Measurements from ENCODE around the gene ZDHHC17. TPM values are rescaled to one million over a fixed set of nuclear protein-coding genes. Genes with fewer than 3 reads are reported as not detected.

ZDHHC17 gene
- total RNA-seq, 2 donors from 2014 or later: 24.2 to 29.0 TPM

GRCh38 chr12:76804435-76804976 is 40.6 kb downstream of the ZDHHC17 start:
- ATAC-seq (no peak), DNase-seq (no peak)
- intact Hi-C loops (cut with DNase I): no loop called here

- peak in 1 of 2 donors; percentile 41 for ATAC-seq
These were observed 46.9 kb downstream of the ZDHHC17 start for GRCh38 chr12:76810671-76811419.

GRCh38 chr12:76811976-76812375 is 48.1 kb downstream of the ZDHHC17 start:
- no peak for ATAC-seq
- DNase-seq: no peak
- intact Hi-C loops (cut with DNase I): no loop called here

More at GRCh38 chr12:76810671-76811419, 46.9 kb downstream of the ZDHHC17 start:
- no peak for DNase-seq
- intact Hi-C loops (cut with DNase I): no loop called here

- no peak for ATAC-seq
- no peak for DNase-seq
- intact Hi-C loops (cut with DNase I): no loop called here
These were observed 49.4 kb downstream of the ZDHHC17 start for GRCh38 chr12:76813265-76813664.

GRCh38 chr12:76813972-76814371 is 50.1 kb downstream of the ZDHHC17 start:
- no peak for ATAC-seq
- no peak for DNase-seq
- intact Hi-C loops (cut with DNase I): no loop called here

- DNase-seq (no peak), ATAC-seq (peak in 1 of 2 donors; percentile 37)
- intact Hi-C loops (cut with DNase I): no loop called here
These were observed 57.1 kb downstream of the ZDHHC17 start for GRCh38 chr12:76820888-76821482.

GRCh38 chr12:76830436-76830835 is 66.5 kb downstream of the ZDHHC17 start:
- ATAC-seq: no peak
- DNase-seq: no peak
- intact Hi-C loops (cut with DNase I): no loop called here

- DNase-seq (no peak), ATAC-seq (no peak)
- intact Hi-C loops (cut with DNase I): no loop called here
These were observed 72.7 kb downstream of the ZDHHC17 start for GRCh38 chr12:76836633-76837032.

- no peak for DNase-seq
- ATAC-seq: no peak
- intact Hi-C loops (cut with DNase I): no loop called here
These were observed 83.3 kb downstream of the ZDHHC17 start for GRCh38 chr12:76847260-76847659.

GRCh38 chr12:76848132-76848531 is 84.2 kb downstream of the ZDHHC17 start:
- no peak for DNase-seq
- intact Hi-C loops (cut with DNase I): no loop called here
- ATAC-seq: no peak

GRCh38 chr12:76852106-76852505 is 88.2 kb downstream of the ZDHHC17 start:
- ATAC-seq (no peak), DNase-seq (no peak)
- intact Hi-C loops (cut with DNase I): no loop called here

- DNase-seq (no peak), ATAC-seq (no peak)
- intact Hi-C loops (cut with DNase I): no loop called here
These were observed 91.4 kb downstream of the ZDHHC17 start for GRCh38 chr12:76855271-76855670.

- ATAC-seq (no peak), DNase-seq (no peak)
- intact Hi-C loops (cut with DNase I): no loop called here
These were observed 92.2 kb downstream of the ZDHHC17 start for GRCh38 chr12:76856018-76856644.

GRCh38 chr12:76859611-76860010 is 95.7 kb downstream of the ZDHHC17 start:
- DNase-seq (no peak), ATAC-seq (no peak)
- intact Hi-C loops (cut with DNase I): no loop called here

GRCh38 chr12:76860256-76860655 is 96.3 kb downstream of the ZDHHC17 start:
- DNase-seq (no peak), ATAC-seq (no peak)
- intact Hi-C loops (cut with DNase I): no loop called here

- intact Hi-C loops (cut with DNase I): no loop called here
- no peak for DNase-seq
- no peak for ATAC-seq
These were observed 99.2 kb downstream of the ZDHHC17 start for GRCh38 chr12:76863005-76863670.

GRCh38 chr12:76863837-76864236 is 99.9 kb downstream of the ZDHHC17 start:
- DNase-seq (no peak), ATAC-seq (peak in 1 of 2 donors; percentile 22)
- intact Hi-C loops (cut with DNase I): no loop called here

- no peak for ATAC-seq
- no peak for DNase-seq
- intact Hi-C loops (cut with DNase I): no loop called here
These were observed 101.0 kb downstream of the ZDHHC17 start for GRCh38 chr12:76864791-76865400.

GRCh38 chr12:76866151-76866567 is 102.2 kb downstream of the ZDHHC17 start:
- intact Hi-C loops (cut with DNase I): no loop called here
- DNase-seq: no peak
- ATAC-seq: no peak

Measured in left cardiac atrium (tissue), 4 donors.